Karpas-422 (cell line): ENCODE data around the gene FBXL7. TPM values are rescaled to one million over a fixed set of nuclear protein-coding genes. Genes with fewer than 3 reads are reported as not detected.

Experiments
- DNase-seq: peaks from one replicate; pipeline ENCODE4 v3.0.0-alpha.2; 2015
- H2AFZ ChIP-seq: fragments of 200-600 bp; sonication (generic); 2 replicates; pipeline ENCODE4 v1.6.1; 2014; ENCODE audit warnings: antibody characterized with exemption, low read length, mixed read lengths
- H3K27ac ChIP-seq: fragments of 200-600 bp; sonication (generic); 2 replicates; pipeline ENCODE4 v1.5.1; 2014; ENCODE audit warnings: mild to moderate bottlenecking, low read length, moderate library complexity
- H3K27me3 ChIP-seq: fragments of 200-600 bp; sonication (generic); 2 replicates; pipeline ENCODE4 v1.6.1; 2014; ENCODE audit warnings: low read length, mixed read lengths
- H3K36me3 ChIP-seq: fragments of 200-600 bp; sonication (generic); 2 replicates; pipeline ENCODE4 v1.6.1; 2014; ENCODE audit warnings: low read length, mixed read lengths; ENCODE audit not compliant: insufficient read depth
- H3K4me1 ChIP-seq: fragments of 200-600 bp; sonication (generic); 2 replicates; pipeline ENCODE4 v1.6.1; 2014; ENCODE audit warnings: mild to moderate bottlenecking, low read length, mixed read lengths
- H3K4me2 ChIP-seq: fragments of 200-600 bp; sonication (generic); 2 replicates; pipeline ENCODE4 v1.6.1; 2014; ENCODE audit warnings: low read length, low read depth, mild to moderate bottlenecking; ENCODE audit not compliant: poor library complexity, severe bottlenecking
- H3K4me3 ChIP-seq: fragments of 200-600 bp; sonication (generic); 2 replicates; pipeline ENCODE4 v1.5.1; 2014; ENCODE audit warnings: mild to moderate bottlenecking, antibody characterized with exemption, low read length, mixed read lengths
- H3K79me2 ChIP-seq: fragments of 200-600 bp; sonication (generic); 2 replicates; pipeline ENCODE4 v1.6.1; 2014; ENCODE audit warnings: mild to moderate bottlenecking, low read length, mixed read lengths
- H3K9ac ChIP-seq: fragments of 200-600 bp; sonication (generic); 2 replicates; pipeline ENCODE4 v1.6.0; 2014; ENCODE audit warnings: low read length
- H3K9me2 ChIP-seq: fragments of 200-600 bp; sonication (generic), shearing (Covaris generic); replicated peaks from 2 replicates; pipeline ENCODE4 v1.6.0; 2014; ENCODE audit warnings: mild to moderate bottlenecking, low read length, moderate library complexity; ENCODE audit not compliant: insufficient read depth
- H3K9me3 ChIP-seq: fragments of 300-700, 200-600 bp; sonication (generic); 2 replicates; pipeline ENCODE4 v1.6.1; 2014; ENCODE audit warnings: low read length, mixed read lengths
- H4K20me1 ChIP-seq: fragments of 200-600 bp; sonication (generic); 2 replicates; pipeline ENCODE4 v1.6.1; 2014; ENCODE audit warnings: mild to moderate bottlenecking, antibody characterized with exemption, low read length, low read depth; ENCODE audit not compliant: insufficient read depth
- total RNA-seq: library from RNA; depleted of rRNA; stranded (reverse); fragments of >200 nt; shearing (Covaris generic); gene quantifications from 2 replicates; pipeline ENCODE4 v1.2.3, GENCODE V29; 2014; ENCODE audit warnings: low replicate concordance

FBXL7 gene
- total RNA-seq, 1 experiment from 2014 or later, result not detected

GRCh38 chr5:15612915-15613635, 113.1 kb downstream of the FBXL7 start:
- H4K20me1 ChIP-seq, result no peaks in the 10 kb centered on the region
- no peak overlapping the region for H3K4me3 ChIP-seq
- H3K27me3 ChIP-seq, result no peaks in the 10 kb centered on the region
- no peaks in the 10 kb centered on the region for H3K36me3 ChIP-seq
- no peak overlapping the region for H3K4me2 ChIP-seq
- H3K79me2 ChIP-seq, result no peaks in the 10 kb centered on the region
- H3K27ac ChIP-seq, result no peak overlapping the region
- no peak for DNase-seq
- no peak overlapping the region for H3K9ac ChIP-seq
- peaks cover 21% of the 10 kb centered on the region for H3K9me3 ChIP-seq
- H3K4me1 ChIP-seq, result no peaks in the 10 kb centered on the region
- 0 out of 2 replicates have a peak, but pooled peaks cover 3% of the 10 kb centered on the region for H3K9me2 ChIP-seq
- no peak overlapping the region for H2AFZ ChIP-seq

- Histone ChIP-seq H3K9me2 (no peaks in the 10 kb centered on the region), H3K4me3 (no peak overlapping the region), H3K9me3 (peaks cover 21% of the 10 kb centered on the region), H4K20me1 (no peaks in the 10 kb centered on the region), H3K9ac (no peak overlapping the region), H2AFZ (no peak overlapping the region), H3K27ac (no peak overlapping the region), H3K79me2 (no peaks in the 10 kb centered on the region), H3K4me2 (no peak overlapping the region), H3K36me3 (no peaks in the 10 kb centered on the region), H3K27me3 (no peaks in the 10 kb centered on the region), H3K4me1 (no peaks in the 10 kb centered on the region)
- no peak for DNase-seq
These were observed 114.7 kb downstream of the FBXL7 start for GRCh38 chr5:15614679-15615078.

- Histone ChIP-seq H3K36me3 (no peaks in the 10 kb centered on the region), H3K9me2 (no peaks in the 10 kb centered on the region), H3K27ac (no peak overlapping the region), H3K27me3 (no peaks in the 10 kb centered on the region), H2AFZ (no peak overlapping the region), H3K9me3 (peaks cover 15% of the 10 kb centered on the region), H4K20me1 (no peaks in the 10 kb centered on the region), H3K4me3 (no peak overlapping the region), H3K4me1 (no peaks in the 10 kb centered on the region), H3K4me2 (no peak overlapping the region), H3K9ac (no peak overlapping the region), H3K79me2 (no peaks in the 10 kb centered on the region)
- DNase-seq, result no peak
These were observed 115.9 kb downstream of the FBXL7 start for GRCh38 chr5:15615859-15616258.

- DNase-seq, result no peak
- no peak overlapping the region for H2AFZ ChIP-seq
- H3K9me2 ChIP-seq, result no peaks in the 10 kb centered on the region
- H4K20me1 ChIP-seq, result no peaks in the 10 kb centered on the region
- H3K9me3 ChIP-seq, result peaks cover 12% of the 10 kb centered on the region
- H3K79me2 ChIP-seq, result no peaks in the 10 kb centered on the region
- H3K4me3 ChIP-seq, result no peak overlapping the region
- no peaks in the 10 kb centered on the region for H3K36me3 ChIP-seq
- no peak overlapping the region for H3K4me2 ChIP-seq
- no peak overlapping the region for H3K27ac ChIP-seq
- no peaks in the 10 kb centered on the region for H3K27me3 ChIP-seq
- H3K4me1 ChIP-seq, result no peaks in the 10 kb centered on the region
- no peak overlapping the region for H3K9ac ChIP-seq
These were observed 119.0 kb downstream of the FBXL7 start for GRCh38 chr5:15618938-15619337.

GRCh38 chr5:15620501-15620900, 120.5 kb downstream of the FBXL7 start:
- Histone ChIP-seq H2AFZ (no peak overlapping the region), H3K9me3 (peaks cover 12% of the 10 kb centered on the region), H3K36me3 (no peaks in the 10 kb centered on the region), H3K27me3 (no peaks in the 10 kb centered on the region), H3K4me1 (no peaks in the 10 kb centered on the region), H3K79me2 (no peaks in the 10 kb centered on the region), H4K20me1 (no peaks in the 10 kb centered on the region), H3K27ac (no peak overlapping the region), H3K9me2 (no peaks in the 10 kb centered on the region), H3K9ac (no peak overlapping the region), H3K4me3 (no peak overlapping the region), H3K4me2 (no peak overlapping the region)
- DNase-seq, result no peak

- Histone ChIP-seq H3K9me2 (no peaks in the 10 kb centered on the region), H4K20me1 (no peaks in the 10 kb centered on the region), H3K4me2 (no peak overlapping the region), H2AFZ (no peak overlapping the region), H3K9ac (no peak overlapping the region), H3K79me2 (no peaks in the 10 kb centered on the region), H3K4me1 (no peaks in the 10 kb centered on the region), H3K36me3 (no peaks in the 10 kb centered on the region), H3K9me3 (peaks cover 12% of the 10 kb centered on the region), H3K27me3 (no peaks in the 10 kb centered on the region), H3K4me3 (no peak overlapping the region), H3K27ac (no peak overlapping the region)
- DNase-seq, result no peak
These were observed 121.1 kb downstream of the FBXL7 start for GRCh38 chr5:15621094-15621493.

- H2AFZ ChIP-seq, result no peak overlapping the region
- no peaks in the 10 kb centered on the region for H3K27me3 ChIP-seq
- no peak overlapping the region for H3K4me2 ChIP-seq
- DNase-seq, result no peak
- H3K9ac ChIP-seq, result no peak overlapping the region
- H3K9me2 ChIP-seq, result no peaks in the 10 kb centered on the region
- H3K27ac ChIP-seq, result no peak overlapping the region
- H3K36me3 ChIP-seq, result no peaks in the 10 kb centered on the region
- no peak overlapping the region for H3K4me3 ChIP-seq
- H3K4me1 ChIP-seq, result no peaks in the 10 kb centered on the region
- no peaks in the 10 kb centered on the region for H3K79me2 ChIP-seq
- H4K20me1 ChIP-seq, result no peaks in the 10 kb centered on the region
- peaks cover 16% of the 10 kb centered on the region for H3K9me3 ChIP-seq
These were observed 123.8 kb downstream of the FBXL7 start for GRCh38 chr5:15623794-15624193.

GRCh38 chr5:15627109-15627508, 127.1 kb downstream of the FBXL7 start:
- no peak overlapping the region for H2AFZ ChIP-seq
- H3K4me1 ChIP-seq, result no peaks in the 10 kb centered on the region
- H3K4me3 ChIP-seq, result no peak overlapping the region
- H3K27me3 ChIP-seq, result no peaks in the 10 kb centered on the region
- no peaks in the 10 kb centered on the region for H3K79me2 ChIP-seq
- H4K20me1 ChIP-seq, result no peaks in the 10 kb centered on the region
- no peaks in the 10 kb centered on the region for H3K9me2 ChIP-seq
- H3K4me2 ChIP-seq, result no peak overlapping the region
- no peak overlapping the region for H3K27ac ChIP-seq
- H3K9ac ChIP-seq, result no peak overlapping the region
- no peaks in the 10 kb centered on the region for H3K36me3 ChIP-seq
- DNase-seq, result no peak
- H3K9me3 ChIP-seq, result peaks cover 15% of the 10 kb centered on the region; the same call in 1 of the 2 replicates
